Measurements from ENCODE around the gene ADAMTSL3.

The ADAMTSL3 gene

GRCh38 chr15:83657549-83657948 lies 3.6 kb downstream of the ADAMTSL3 start:
- peaks cover 4% of the 10 kb centered on the region for H3K27me3 ChIP-seq (ENCODE audit: control insufficient read depth, insufficient read depth, low read length)
- no peaks in the 10 kb centered on the region for H3K79me2 ChIP-seq
- H3K36me3 ChIP-seq (ENCODE audit: control insufficient read depth, insufficient read depth, low read length), result no peaks in the 10 kb centered on the region
- TF ChIP-seq, protein P1, sequence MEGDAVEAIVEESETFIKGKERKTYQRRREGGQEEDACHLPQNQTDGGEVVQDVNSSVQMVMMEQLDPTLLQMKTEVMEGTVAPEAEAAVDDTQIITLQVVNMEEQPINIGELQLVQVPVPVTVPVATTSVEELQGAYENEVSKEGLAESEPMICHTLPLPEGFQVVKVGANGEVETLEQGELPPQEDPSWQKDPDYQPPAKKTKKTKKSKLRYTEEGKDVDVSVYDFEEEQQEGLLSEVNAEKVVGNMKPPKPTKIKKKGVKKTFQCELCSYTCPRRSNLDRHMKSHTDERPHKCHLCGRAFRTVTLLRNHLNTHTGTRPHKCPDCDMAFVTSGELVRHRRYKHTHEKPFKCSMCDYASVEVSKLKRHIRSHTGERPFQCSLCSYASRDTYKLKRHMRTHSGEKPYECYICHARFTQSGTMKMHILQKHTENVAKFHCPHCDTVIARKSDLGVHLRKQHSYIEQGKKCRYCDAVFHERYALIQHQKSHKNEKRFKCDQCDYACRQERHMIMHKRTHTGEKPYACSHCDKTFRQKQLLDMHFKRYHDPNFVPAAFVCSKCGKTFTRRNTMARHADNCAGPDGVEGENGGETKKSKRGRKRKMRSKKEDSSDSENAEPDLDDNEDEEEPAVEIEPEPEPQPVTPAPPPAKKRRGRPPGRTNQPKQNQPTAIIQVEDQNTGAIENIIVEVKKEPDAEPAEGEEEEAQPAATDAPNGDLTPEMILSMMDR (IDR thresholded peaks at IDR 0.05), result no peak
- no peak overlapping the region for H3K9ac ChIP-seq
- H3K4me3 ChIP-seq (ENCODE audit: low read depth, low read length), result no peak overlapping the region
- H3K9me3 ChIP-seq (ENCODE audit: control insufficient read depth, low read length), result no peaks in the 10 kb centered on the region
- no peak overlapping the region for H3K4me2 ChIP-seq (ENCODE audit: low read length)
- H2AFZ ChIP-seq, result no peak overlapping the region
- no peaks in the 10 kb centered on the region for H3K4me1 ChIP-seq
- H3K27ac ChIP-seq, result no peak overlapping the region

- H3K79me2 ChIP-seq, result no peaks in the 10 kb centered on the region
- TF ChIP-seq, protein P1 (IDR thresholded peaks at IDR 0.05), result no peak
- peaks cover 4% of the 10 kb centered on the region for H3K27me3 ChIP-seq (ENCODE audit: control insufficient read depth, insufficient read depth, low read length)
- H2AFZ ChIP-seq, result no peak overlapping the region
- H3K36me3 ChIP-seq (ENCODE audit: control insufficient read depth, insufficient read depth, low read length), result no peaks in the 10 kb centered on the region
- no peak overlapping the region for H3K9ac ChIP-seq
- no peak overlapping the region for H3K4me3 ChIP-seq (ENCODE audit: low read depth, low read length)
- no peak overlapping the region for H3K4me2 ChIP-seq (ENCODE audit: low read length)
- no peak overlapping the region for H3K27ac ChIP-seq
- H3K4me1 ChIP-seq, result no peaks in the 10 kb centered on the region
- H3K9me3 ChIP-seq (ENCODE audit: control insufficient read depth, low read length), result no peaks in the 10 kb centered on the region
Observed at GRCh38 chr15:83658430-83659416, 4.8 kb downstream of the ADAMTSL3 start.

GRCh38 chr15:83659417-83659812 lies 5.5 kb downstream of the ADAMTSL3 start:
- H3K27ac ChIP-seq, result no peak overlapping the region

DNA sequence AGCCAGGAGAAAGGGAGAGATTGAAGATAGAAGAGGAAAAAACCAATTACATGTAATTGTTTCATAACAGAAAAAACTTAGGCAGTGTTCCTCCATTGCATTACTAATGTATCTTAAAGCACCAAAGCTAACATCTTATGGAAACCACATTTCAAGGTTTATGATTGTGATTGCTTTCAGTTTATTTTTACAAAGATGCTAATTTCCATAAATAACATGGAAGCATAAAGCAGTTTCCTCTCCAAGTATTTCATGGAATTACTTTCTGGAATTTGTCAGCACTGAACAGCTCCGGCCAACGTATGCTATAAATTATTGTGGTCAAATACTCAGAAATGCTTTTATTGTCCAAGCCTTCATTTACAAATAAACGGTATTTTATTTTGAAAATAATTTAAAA lies 11.6 kb downstream of the ADAMTSL3 start:
- TF ChIP-seq, protein P1 (IDR thresholded peaks at IDR 0.05), result no peak
- Histone ChIP-seq H3K27ac (no peak overlapping the region), H3K9ac (no peak overlapping the region), H3K79me2 (no peaks in the 10 kb centered on the region), H3K9me3 (ENCODE audit: control insufficient read depth, low read length) (no peaks in the 10 kb centered on the region), H2AFZ (no peak overlapping the region), H3K27me3 (ENCODE audit: control insufficient read depth, insufficient read depth, low read length) (no peaks in the 10 kb centered on the region), H3K36me3 (ENCODE audit: control insufficient read depth, insufficient read depth, low read length) (no peaks in the 10 kb centered on the region), H3K4me1 (no peaks in the 10 kb centered on the region), H3K4me2 (ENCODE audit: low read length) (no peak overlapping the region), H3K4me3 (ENCODE audit: low read depth, low read length) (no peak overlapping the region)

More at GRCh38 chr15:83659417-83659812, 5.5 kb downstream of the ADAMTSL3 start:
- Histone ChIP-seq H3K79me2 (no peaks in the 10 kb centered on the region), H2AFZ (no peak overlapping the region), H3K36me3 (ENCODE audit: control insufficient read depth, insufficient read depth, low read length) (no peaks in the 10 kb centered on the region), H3K9me3 (ENCODE audit: control insufficient read depth, low read length) (no peaks in the 10 kb centered on the region), H3K9ac (no peak overlapping the region), H3K4me1 (no peaks in the 10 kb centered on the region), H3K27me3 (ENCODE audit: control insufficient read depth, insufficient read depth, low read length) (peaks cover 4% of the 10 kb centered on the region), H3K4me2 (ENCODE audit: low read length) (no peak overlapping the region), H3K4me3 (ENCODE audit: low read depth, low read length) (no peak overlapping the region)
- TF ChIP-seq, protein P1 (IDR thresholded peaks at IDR 0.05), result no peak
